ENCODE results near the gene ATXN1. TPM values are rescaled to one million over a fixed set of nuclear protein-coding genes. Genes with fewer than 3 reads are reported as not detected.

Gene ATXN1
- polyA plus RNA-seq, 2 of the 4 experiments (the other 2 are of a cell fraction), result 2.9 to 8.3 TPM

- Histone ChIP-seq H3K4me3 (no peak overlapping the region), H3K4me2 (peak overlapping the region; percentile 77), H3K4me1 (peaks cover 42% of the 10 kb centered on the region), H3K9me3 (no peaks in the 10 kb centered on the region), H3K27ac (peak overlapping the region; percentile 68 to 85)
- CTCF ChIA-PET, result interaction anchor here (0.6 to 3.3 kb wide), 14 partner anchors 9 to 438 kb away, joined by 3 to 18 read pairs (median 4); partner anchors contain the start of gene ATXN1
- WGBS (ENCODE audit: missing lambda C conversion rate), result 32% methylated on average over 16 of the region's 16 CpGs
- DNase-seq (ENCODE audit: low read depth in 1 of 2, low spot score in 1 of 2), result peak; percentile 66 to 83
- peak; percentile 75 to 79 for ATAC-seq
- no peak for FAIRE-seq
- TF ChIP-seq E2F6 (IDR thresholded peaks at IDR 0.05; ENCODE audit: borderline replicate concordance, low read depth), result no peak
- no peak for TF ChIP-seq ZC3H11A (IDR thresholded peaks at IDR 0.05)
- TF ChIP-seq SMC3 (IDR thresholded peaks at IDR 0.05), result peak; percentile 78
- no peak for TF ChIP-seq MYC (IDR thresholded peaks at IDR 0.05; ENCODE audit: borderline replicate concordance, low read length)
- peak; percentile 54 to 67 for TF ChIP-seq RAD21 (conservative IDR thresholded peaks at IDR 0.05 in 1 of 2, IDR thresholded peaks at IDR 0.05 in 1 of 2)
- TF ChIP-seq MAX (IDR thresholded peaks at IDR 0.05), result peak; percentile 71
- peak; percentile 57 for TF ChIP-seq CTCF (IDR thresholded peaks at IDR 0.05)
- POLR2A ChIA-PET, result interaction anchor here (0.9 kb wide), 1 partner anchor 9 kb away, joined by 4 read pairs; the partner anchor contains the start of gene ATXN1
These were observed 9.7 kb upstream of the ATXN1 start for GRCh38 chr6:16770701-16771569.

GRCh38 chr6:16769986-16770376, 8.7 kb upstream of the ATXN1 start:
- H3K4me3 ChIP-seq, result 0 out of 3 replicates have a peak overlapping the region, but pooled peaks have one; percentile 0
- H3K4me2 ChIP-seq, result peak overlapping the region; percentile 77
- peak in 1 of 2 experiments; percentile 28 for DNase-seq (ENCODE audit: low read depth in 1 of 2, low spot score in 1 of 2)
- H3K4me1 ChIP-seq, result peaks cover 52% of the 10 kb centered on the region
- CTCF ChIA-PET, result interaction anchor here (0.5 to 3.3 kb wide), 8 partner anchors 8 to 437 kb away, joined by 3 to 18 read pairs (median 8); partner anchors contain the start of gene ATXN1
- TF ChIP-seq MAX (IDR thresholded peaks at IDR 0.05) (no peak), FOSB (CRISPR knock-in tag; IDR thresholded peaks at IDR 0.05) (no peak), POLR2AphosphoS2 (conservative IDR thresholded peaks at IDR 0.05; ENCODE audit: low read length) (no peak), EP300 (IDR thresholded peaks at IDR 0.05) (no peak), CHD4 (IDR thresholded peaks at IDR 0.05; ENCODE audit: borderline replicate concordance) (no peak), CBX8 (IDR thresholded peaks at IDR 0.05) (no peak), RFX5 (IDR thresholded peaks at IDR 0.05) (no peak), HOXB13 (CRISPR knock-in tag; IDR thresholded peaks at IDR 0.05; ENCODE audit: low read depth) (no peak), MAFK (IDR thresholded peaks at IDR 0.05; ENCODE audit: partially characterized antibody) (no peak), REST (IDR thresholded peaks at IDR 0.05) (no peak), POLR2A (IDR thresholded peaks at IDR 0.05; ENCODE audit: low read length) (no peak), MAZ (IDR thresholded peaks at IDR 0.05; ENCODE audit: borderline replicate concordance, low read depth, low read length) (no peak), EHF (CRISPR knock-in tag; IDR thresholded peaks at IDR 0.05) (no peak)
- no peaks in the 10 kb centered on the region for H3K9me3 ChIP-seq
- FAIRE-seq, result no peak
- WGBS (ENCODE audit: missing lambda C conversion rate), result 15% methylated on average over 5 of the region's 5 CpGs
- POLR2A ChIA-PET, result no interaction called here
- H3K27ac ChIP-seq, result peak overlapping the region; percentile 68 to 85
- peak; percentile 8 to 37; a peak in 3 of 6 replicates for ATAC-seq
